Neuronal stem cell (in vitro differentiated cells): ENCODE measurements around the gene UBL7.

Experiments used
- DNase-seq: peaks from one replicate; pipeline ENCODE4 v3.0.0-alpha.2; 2013; ENCODE audit warnings: low spot score
- H2AFZ ChIP-seq: one replicate; pipeline ENCODE4 v1.6.1; 2013; ENCODE audit warnings: mild to moderate bottlenecking, low read length, inconsistent platforms
- H2AK5ac ChIP-seq: 2 replicates; pipeline ENCODE4 v1.6.1; 2013; ENCODE audit warnings: low read depth, mild to moderate bottlenecking, inconsistent platforms, low read length, moderate library complexity, mixed read lengths
- H2BK120ac ChIP-seq: 2 replicates; pipeline ENCODE4 v1.6.1; 2013; ENCODE audit warnings: low read depth, mild to moderate bottlenecking, inconsistent platforms, low read length, moderate library complexity, mixed read lengths
- H2BK12ac ChIP-seq: one replicate; pipeline ENCODE4 v1.6.1; 2013; ENCODE audit warnings: low read length, inconsistent platforms
- H2BK15ac ChIP-seq: 2 replicates; pipeline ENCODE4 v1.6.1; 2013; ENCODE audit warnings: mild to moderate bottlenecking, low read length, inconsistent platforms, mixed read lengths
- H2BK5ac ChIP-seq: one replicate; pipeline ENCODE4 v1.6.1; 2013; ENCODE audit warnings: inconsistent platforms, mild to moderate bottlenecking, low read length, moderate library complexity
- H3K14ac ChIP-seq: one replicate; pipeline ENCODE4 v1.6.1; 2013; ENCODE audit warnings: low read length, inconsistent platforms
- H3K18ac ChIP-seq: 2 replicates; pipeline ENCODE4 v1.6.1; 2013; ENCODE audit warnings: low read length, inconsistent platforms
- H3K23ac ChIP-seq: 2 replicates; pipeline ENCODE4 v1.6.1; 2013; ENCODE audit warnings: low read depth, mild to moderate bottlenecking, mixed read lengths, low read length, inconsistent platforms; ENCODE audit not compliant: poor library complexity
- H3K27ac ChIP-seq: replicated peaks from 3 replicates; pipeline ENCODE4 v1.5.1; 2013; ENCODE audit warnings: low read length, inconsistent platforms
- H3K27me3 ChIP-seq, 3 experiments: 2 replicates each; pipeline ENCODE4 v1.6.1; 2013; ENCODE audit warnings: low read length in 3 of 3, mild to moderate bottlenecking in 2 of 3, inconsistent platforms in 1 of 3, low read depth in 1 of 3, mixed read lengths in 1 of 3, moderate library complexity in 1 of 3; ENCODE audit not compliant: control insufficient read depth in 3 of 3, insufficient read depth in 3 of 3
- H3K36me3 ChIP-seq, 2 donors: replicated peaks in 1 of 2; 2 replicates each; pipeline ENCODE4 v1.6.1; 2013; ENCODE audit warnings: low read length in 2 of 2; ENCODE audit not compliant: control insufficient read depth in 2 of 2, insufficient read depth in 2 of 2
- H3K4ac ChIP-seq: 2 replicates; pipeline ENCODE4 v1.6.1; 2013; ENCODE audit warnings: inconsistent platforms, mild to moderate bottlenecking, low read length, moderate library complexity
- H3K4me1 ChIP-seq, 2 donors: 1 replicate in 1 of 2; 2 replicates in 1 of 2; pipeline ENCODE4 v1.6.1; 2013; ENCODE audit warnings: low read length in 2 of 2, low read depth in 1 of 2; ENCODE audit not compliant: control insufficient read depth in 2 of 2, insufficient read depth in 1 of 2
- H3K4me2 ChIP-seq: one replicate; pipeline ENCODE4 v1.6.1; 2013; ENCODE audit warnings: mild to moderate bottlenecking, low read length, inconsistent platforms; ENCODE audit not compliant: insufficient read depth, poor library complexity, severe bottlenecking
- H3K4me3 ChIP-seq, 2 donors: 2 replicates each; pipeline ENCODE4 v1.5.1; 2013; ENCODE audit warnings: low read length in 2 of 2, mild to moderate bottlenecking in 2 of 2, inconsistent platforms in 1 of 2, moderate library complexity in 1 of 2
- H3K79me1 ChIP-seq: one replicate; pipeline ENCODE4 v1.6.1; 2013; ENCODE audit warnings: low read depth, mild to moderate bottlenecking, inconsistent platforms, low read length, moderate library complexity
- H3K9ac ChIP-seq: one replicate; pipeline ENCODE4 v1.6.1; 2013; ENCODE audit warnings: mild to moderate bottlenecking, low read depth, low read length, inconsistent platforms; ENCODE audit not compliant: poor library complexity
- H3K9me3 ChIP-seq, 2 donors: replicated peaks in 1 of 2; 2 replicates each; pipeline versions ENCODE3 to v1.6.1; 2013; ENCODE audit warnings: low read length in 2 of 2, mild to moderate bottlenecking in 2 of 2, inconsistent platforms in 1 of 2, low read depth in 1 of 2, mixed read lengths in 1 of 2, moderate library complexity in 1 of 2; ENCODE audit not compliant: control insufficient read depth in 2 of 2, insufficient read depth in 1 of 2
- H4K8ac ChIP-seq: one replicate; pipeline ENCODE4 v1.6.1; 2013; ENCODE audit warnings: low read depth, mild to moderate bottlenecking, inconsistent platforms, low read length, moderate library complexity
- H4K91ac ChIP-seq: one replicate; pipeline ENCODE4 v1.6.1; 2013; ENCODE audit warnings: low read length, low read depth, mild to moderate bottlenecking, inconsistent platforms; ENCODE audit not compliant: poor library complexity
- WGBS, 2 donors: extraction: QIAGEN DNeasy Blood & Tissue Kit; methylation state at CpG; one replicate each; pipeline ENCODE4 v1.1.7; 2013; ENCODE audit warnings: missing lambda C conversion rate in 2 of 2, mixed read lengths in 1 of 2; ENCODE audit not compliant: insufficient read length in 2 of 2, insufficient replicate concordance in 1 of 2; ENCODE audit errors: extremely low coverage in 2 of 2; 5-methylcytosine and 5-hydroxymethylcytosine counted together

UBL7 gene

DNA sequence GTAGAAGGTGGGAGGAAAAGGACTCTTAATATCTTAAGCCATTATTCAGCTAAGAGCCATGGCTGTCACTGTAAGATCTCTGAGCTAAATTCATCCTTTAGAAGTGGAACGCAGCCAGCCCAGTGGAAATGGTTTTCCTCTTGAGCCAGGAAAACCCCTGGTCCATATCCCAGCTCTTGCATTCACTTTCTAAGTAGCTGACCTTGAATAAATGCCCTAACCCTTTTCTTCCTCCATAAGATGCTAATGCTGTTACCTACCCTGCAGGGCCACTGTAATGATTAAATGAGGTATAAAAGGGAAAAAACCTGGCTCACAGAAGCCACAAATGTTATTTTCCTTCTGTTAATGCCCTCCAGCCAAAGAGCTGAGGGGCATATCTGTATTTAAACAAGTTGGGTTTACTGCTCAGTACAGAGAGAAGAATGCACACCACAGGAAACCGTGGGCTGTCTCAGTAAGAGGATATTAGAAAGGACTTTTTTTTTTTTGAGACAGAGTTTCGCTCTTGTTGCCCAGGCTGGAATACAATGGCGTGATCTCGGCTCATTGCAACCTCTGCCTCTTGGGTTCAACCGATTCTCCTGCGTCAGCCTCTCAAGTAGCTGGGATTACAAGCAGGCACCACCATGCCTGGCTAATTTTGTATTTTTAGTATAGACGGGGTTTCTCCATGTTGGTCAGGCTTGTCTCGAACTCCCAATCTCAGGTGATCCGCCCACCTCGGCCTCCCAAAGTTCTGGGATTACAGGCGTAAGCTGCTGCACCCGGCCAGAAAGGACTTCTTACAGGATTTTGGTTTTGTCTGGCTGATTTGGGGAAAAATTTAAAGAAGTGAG, 6.8 kb downstream of the UBL7 start:
- Histone ChIP-seq H3K4me3 (no peak overlapping the region), H2BK15ac (no peak overlapping the region), H3K27me3 (no peaks in the 10 kb centered on the region), H3K4me1 (peaks cover 0 to 13% of the 10 kb centered on the region in 2 donors), H3K9me3 (no peaks in the 10 kb centered on the region), H3K23ac (no peak overlapping the region), H3K14ac (no peak overlapping the region), H3K4ac (no peak overlapping the region), H2AFZ (no peak overlapping the region), H3K18ac (no peak overlapping the region), H2BK12ac (no peak overlapping the region), H2AK5ac (no peak overlapping the region), H3K27ac (no peak overlapping the region), H2BK120ac (no peak overlapping the region), H3K79me1 (no peaks in the 10 kb centered on the region), H2BK5ac (no peak overlapping the region), H3K36me3 (peaks cover 21 to 64% of the 10 kb centered on the region in 2 donors), H4K8ac (no peak overlapping the region), H3K4me2 (no peak overlapping the region), H3K9ac (no peak overlapping the region), H4K91ac (no peak overlapping the region)
- WGBS, 2 donors, result no CpG with 5 or more reads among the region's 13 CpGs
- DNase-seq, result no peak

DNA sequence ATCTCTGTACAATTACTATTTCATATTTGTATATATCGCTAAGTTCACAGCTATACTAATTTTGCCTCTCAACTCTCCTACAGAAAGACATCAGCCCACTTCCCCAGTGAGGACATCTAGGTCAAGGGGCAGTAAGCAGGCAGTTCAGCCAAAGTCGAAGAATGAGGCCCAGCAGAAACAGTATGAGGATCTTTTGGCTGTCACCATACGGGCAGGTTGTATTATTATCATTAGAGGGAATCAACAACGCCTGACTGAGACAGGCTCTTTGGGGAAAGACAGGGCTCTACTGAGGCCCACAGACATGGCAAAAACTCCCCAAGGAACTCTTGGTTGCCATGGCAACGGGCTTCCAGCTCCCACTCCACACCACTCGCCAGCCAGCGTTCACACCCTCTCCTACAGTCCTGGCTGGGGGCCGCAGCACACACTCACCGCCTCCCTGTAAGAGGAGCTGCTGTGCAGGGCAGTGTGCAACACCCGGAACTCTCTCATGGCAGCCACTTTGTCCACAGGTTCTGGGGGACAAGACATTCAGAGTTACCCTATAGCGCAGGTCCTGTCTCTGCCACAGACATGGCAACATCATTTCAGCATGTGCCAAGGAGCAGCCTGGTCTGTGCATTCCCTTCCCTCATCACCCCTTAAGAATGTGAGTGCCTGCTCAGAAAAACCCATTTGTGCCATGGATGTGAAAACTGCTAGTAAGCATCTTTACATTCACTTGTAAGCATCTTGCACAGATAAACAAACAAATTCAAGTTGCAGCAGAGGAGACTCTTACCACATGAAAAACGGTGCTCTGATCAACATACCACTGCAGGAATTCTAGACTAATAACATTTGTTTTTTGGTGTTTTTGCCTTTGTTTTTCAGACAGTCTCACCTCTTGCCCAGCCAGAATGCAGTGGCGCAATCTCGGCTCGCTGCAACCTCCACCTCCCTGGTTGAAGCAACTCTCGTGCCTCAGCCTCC, 8.8 kb downstream of the UBL7 start:
- Histone ChIP-seq H3K27ac (no peak overlapping the region), H3K9me3 (no peaks in the 10 kb centered on the region), H2BK15ac (no peak overlapping the region), H2AK5ac (no peak overlapping the region), H3K36me3 (peaks cover 36 to 75% of the 10 kb centered on the region in 2 donors), H3K4me1 (peaks cover 0 to 13% of the 10 kb centered on the region in 2 donors), H3K79me1 (no peaks in the 10 kb centered on the region), H3K4ac (no peak overlapping the region), H3K27me3 (no peaks in the 10 kb centered on the region), H3K4me2 (no peak overlapping the region), H2BK120ac (no peak overlapping the region), H3K23ac (no peak overlapping the region), H4K8ac (no peak overlapping the region), H3K9ac (peak overlapping the region; percentile 70), H4K91ac (no peak overlapping the region), H3K18ac (no peak overlapping the region), H2BK12ac (no peak overlapping the region), H3K4me3 (no peak overlapping the region), H3K14ac (peak overlapping the region; percentile 49), H2BK5ac (no peak overlapping the region), H2AFZ (no peak overlapping the region)
- WGBS, 2 donors, result no CpG with 5 or more reads among the region's 16 CpGs
- DNase-seq, result no peak

DNA sequence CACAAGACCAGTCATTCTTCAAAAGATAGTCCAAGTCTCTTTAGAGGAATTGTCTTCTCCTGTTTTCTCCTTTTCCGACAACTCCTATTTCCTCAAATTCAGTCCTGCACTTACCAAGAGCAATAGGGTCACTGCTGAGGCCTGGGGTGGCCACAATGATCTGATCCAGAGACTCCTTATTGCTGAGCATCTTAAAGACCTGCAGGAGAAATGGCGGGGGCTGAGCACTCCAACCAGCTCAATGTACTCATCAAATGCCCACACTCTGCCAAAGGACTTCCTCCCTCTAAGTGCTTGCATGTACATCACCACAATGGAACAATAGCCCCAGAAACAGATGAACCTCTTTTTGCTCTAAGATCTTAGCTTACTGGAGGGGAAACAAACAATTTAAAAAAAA, 9.6 kb downstream of the UBL7 start:
- Histone ChIP-seq H3K9ac (no peak overlapping the region), H2BK120ac (no peak overlapping the region), H3K27me3 (no peaks in the 10 kb centered on the region), H3K36me3 (peaks cover 38 to 76% of the 10 kb centered on the region in 2 donors), H2BK12ac (no peak overlapping the region), H3K79me1 (no peaks in the 10 kb centered on the region), H4K91ac (no peak overlapping the region), H3K18ac (no peak overlapping the region), H2BK5ac (no peak overlapping the region), H3K4me1 (peaks cover 0 to 13% of the 10 kb centered on the region in 2 donors), H2BK15ac (no peak overlapping the region), H4K8ac (no peak overlapping the region), H2AFZ (no peak overlapping the region), H3K4me2 (no peak overlapping the region), H2AK5ac (no peak overlapping the region), H3K9me3 (no peaks in the 10 kb centered on the region), H3K23ac (no peak overlapping the region), H3K14ac (no peak overlapping the region), H3K4me3 (no peak overlapping the region), H3K4ac (no peak overlapping the region), H3K27ac (no peak overlapping the region)
- no CpG with 5 or more reads among the region's 2 CpGs for WGBS, 2 donors
- no peak for DNase-seq
